Spleen (tissue), 7 donors: ENCODE data around the gene RAB30.

Experiments used
- POLR2A ChIP-seq, 3 donors: fragments of 450-650 bp; IDR thresholded peaks; one replicate each; pipeline ENCODE4 v1.5.1; 2017; ENCODE audit warnings: antibody characterized with exemption in 3 of 3, mild to moderate bottlenecking in 1 of 3
- POLR2AphosphoS5 ChIP-seq, 3 donors: sonication (generic); formaldehyde crosslinking; IDR thresholded peaks; one replicate each; pipeline ENCODE4 v1.5.1; 2017; ENCODE audit warnings: antibody characterized with exemption in 3 of 3
- TF ChIP-seq, protein P1 (sequence below), 11 experiments: fragments of 200-600 bp in 7 of 11; fragments of 450-650 bp in 4 of 11; sonication (generic) in 4 of 11; IDR thresholded peaks in 8 of 11; conservative IDR thresholded peaks in 3 of 11; 1 replicate in 7 of 11; 2 replicates in 4 of 11; pipeline versions ENCODE4 v1.4.0 to v1.8.0; 2016 to 2021; ENCODE audit warnings: antibody characterized with exemption in 11 of 11, inconsistent platforms in 4 of 11, mild to moderate bottlenecking in 1 of 11
- donor health status: DM: no; HTN: no; CAD: no; lungs with moderate emphysema.
- donor health status: DM: no; HTN: no; CAD: no.
- donor health status: DM: no; HTN: no; CAD: no.

GRCh38 chr11:83079820-83080219, 8.1 kb upstream of the RAB30 start:
- TF ChIP-seq, protein P1, sequence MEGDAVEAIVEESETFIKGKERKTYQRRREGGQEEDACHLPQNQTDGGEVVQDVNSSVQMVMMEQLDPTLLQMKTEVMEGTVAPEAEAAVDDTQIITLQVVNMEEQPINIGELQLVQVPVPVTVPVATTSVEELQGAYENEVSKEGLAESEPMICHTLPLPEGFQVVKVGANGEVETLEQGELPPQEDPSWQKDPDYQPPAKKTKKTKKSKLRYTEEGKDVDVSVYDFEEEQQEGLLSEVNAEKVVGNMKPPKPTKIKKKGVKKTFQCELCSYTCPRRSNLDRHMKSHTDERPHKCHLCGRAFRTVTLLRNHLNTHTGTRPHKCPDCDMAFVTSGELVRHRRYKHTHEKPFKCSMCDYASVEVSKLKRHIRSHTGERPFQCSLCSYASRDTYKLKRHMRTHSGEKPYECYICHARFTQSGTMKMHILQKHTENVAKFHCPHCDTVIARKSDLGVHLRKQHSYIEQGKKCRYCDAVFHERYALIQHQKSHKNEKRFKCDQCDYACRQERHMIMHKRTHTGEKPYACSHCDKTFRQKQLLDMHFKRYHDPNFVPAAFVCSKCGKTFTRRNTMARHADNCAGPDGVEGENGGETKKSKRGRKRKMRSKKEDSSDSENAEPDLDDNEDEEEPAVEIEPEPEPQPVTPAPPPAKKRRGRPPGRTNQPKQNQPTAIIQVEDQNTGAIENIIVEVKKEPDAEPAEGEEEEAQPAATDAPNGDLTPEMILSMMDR (IDR thresholded peaks at IDR 0.05 in 8 of 11, conservative IDR thresholded peaks at IDR 0.05 in 3 of 11) = no peak
- TF ChIP-seq POLR2A (IDR thresholded peaks at IDR 0.05) (no peak), POLR2AphosphoS5 (IDR thresholded peaks at IDR 0.05) (no peak)
